ENCODE data around the gene ZFHX3.

DNA sequence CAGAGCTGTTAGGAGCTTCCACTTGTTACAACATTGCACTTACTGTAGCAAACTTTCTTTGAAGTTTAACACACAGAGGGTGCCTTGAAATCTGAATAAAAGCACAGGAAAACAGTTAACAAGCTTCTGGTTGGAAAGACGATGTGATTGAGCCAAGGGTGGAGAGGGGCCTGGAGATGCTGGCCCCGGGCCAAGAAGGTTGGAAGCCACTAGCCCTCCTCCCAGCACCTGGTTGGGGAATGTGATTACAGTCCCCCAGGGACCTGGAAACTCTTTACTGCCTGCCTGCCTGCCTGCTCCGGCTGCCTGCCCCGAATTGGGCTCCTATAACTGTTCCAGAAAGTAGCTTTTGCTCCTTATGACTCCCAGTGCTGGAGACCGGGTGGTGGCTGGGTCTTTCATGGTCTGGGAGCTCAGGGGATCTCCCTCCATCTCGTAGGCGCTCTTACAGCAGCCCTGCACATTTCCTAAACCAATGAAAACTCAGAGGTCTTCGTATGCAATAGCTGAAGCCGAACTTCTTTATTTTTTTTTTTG is 48.0 kb upstream of the ZFHX3 start:
- TF ChIP-seq, protein P1, sequence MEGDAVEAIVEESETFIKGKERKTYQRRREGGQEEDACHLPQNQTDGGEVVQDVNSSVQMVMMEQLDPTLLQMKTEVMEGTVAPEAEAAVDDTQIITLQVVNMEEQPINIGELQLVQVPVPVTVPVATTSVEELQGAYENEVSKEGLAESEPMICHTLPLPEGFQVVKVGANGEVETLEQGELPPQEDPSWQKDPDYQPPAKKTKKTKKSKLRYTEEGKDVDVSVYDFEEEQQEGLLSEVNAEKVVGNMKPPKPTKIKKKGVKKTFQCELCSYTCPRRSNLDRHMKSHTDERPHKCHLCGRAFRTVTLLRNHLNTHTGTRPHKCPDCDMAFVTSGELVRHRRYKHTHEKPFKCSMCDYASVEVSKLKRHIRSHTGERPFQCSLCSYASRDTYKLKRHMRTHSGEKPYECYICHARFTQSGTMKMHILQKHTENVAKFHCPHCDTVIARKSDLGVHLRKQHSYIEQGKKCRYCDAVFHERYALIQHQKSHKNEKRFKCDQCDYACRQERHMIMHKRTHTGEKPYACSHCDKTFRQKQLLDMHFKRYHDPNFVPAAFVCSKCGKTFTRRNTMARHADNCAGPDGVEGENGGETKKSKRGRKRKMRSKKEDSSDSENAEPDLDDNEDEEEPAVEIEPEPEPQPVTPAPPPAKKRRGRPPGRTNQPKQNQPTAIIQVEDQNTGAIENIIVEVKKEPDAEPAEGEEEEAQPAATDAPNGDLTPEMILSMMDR (IDR thresholded peaks at IDR 0.05), result no peak
- TF ChIP-seq EZH2 (IDR thresholded peaks at IDR 0.05; ENCODE audit: borderline replicate concordance, insufficient read depth, low read depth, low read length, poor library complexity, severe bottlenecking), result no peak

All from B cell (primary cell).